K562 (cell line): ENCODE data around the gene SCG5. TPM values are rescaled to one million over a fixed set of nuclear protein-coding genes. Genes with fewer than 3 reads are reported as not detected.

ENCODE experiments used
- ATAC-seq: fragments of 200-7000 bp; cut with Tn5 transposase; 3 replicates; pipeline ENCODE4 v1.9.1; 2020; ENCODE audit warnings: moderate library complexity
- BruUV-seq: library from RNA; stranded (reverse); fragments of 400-500 nt; replicated peaks from 2 replicates; lab custom pipeline; 2021; lab: Mats Ljungman, UMichigan
- CTCF ChIA-PET: fragments of 300-600 bp; formaldehyde crosslinking; extraction: SDS; loops from one replicate; lab custom pipeline; 2021; ENCODE audit warnings: low intra/inter-chr PET ratio; lab: Yijun Ruan, JAX
- POLR2A ChIA-PET: fragments of 300-600, 350-650 bp; sonication (Branson Sonifier 250); formaldehyde crosslinking; extraction: SDS; loops from one replicate; lab custom pipeline; 2021; ENCODE audit warnings: antibody characterized with exemption, inconsistent platforms; lab: Yijun Ruan, JAX
- DNase-seq, 4 experiments: peaks; one replicate each; pipeline versions ENCODE4 v3.0.0 to v3.0.0-alpha.2; 2011 to 2018; ENCODE audit warnings: low spot score in 3 of 4, mixed read lengths in 3 of 4; ENCODE audit errors: extremely low read depth in 1 of 4
- FAIRE-seq: peaks from 2 replicates; lab custom pipeline; 2011; peaks lifted over from hg19 to GRCh38; lab: Jason Lieb, UNC
- H2AFZ ChIP-seq: 2 replicates; pipeline ENCODE4 v1.6.0; 2011; ENCODE audit warnings: low read depth, low read length, control low read depth, inconsistent platforms
- H3K27ac ChIP-seq: fragments of 200-600 bp; 3 replicates; pipeline ENCODE4 v1.8.0; 2011; ENCODE audit warnings: low read depth, mild to moderate bottlenecking, control low read depth, inconsistent platforms, low read length, moderate library complexity, mixed read lengths; ENCODE audit errors: extremely low read depth
- H3K27me3 ChIP-seq, 2 experiments: fragments of 300-600 bp in 1 of 2; 2 replicates in 1 of 2; 3 replicates in 1 of 2; pipeline versions ENCODE4 v1.6.0 to v1.8.0; 2011; ENCODE audit warnings: inconsistent platforms in 2 of 2, low read length in 2 of 2, mild to moderate bottlenecking in 1 of 2, mixed read lengths in 1 of 2, moderate library complexity in 1 of 2; ENCODE audit not compliant: control insufficient read depth in 2 of 2, insufficient read depth in 2 of 2
- H3K36me3 ChIP-seq: fragments of 300-600 bp; 3 replicates; pipeline ENCODE4 v1.8.0; 2011; ENCODE audit warnings: mild to moderate bottlenecking, low read length, inconsistent platforms; ENCODE audit not compliant: control insufficient read depth, insufficient read depth
- H3K4me1 ChIP-seq, 2 experiments: fragments of 200-600 bp in 1 of 2; replicated peaks in 1 of 2; 2 replicates in 1 of 2; 3 replicates in 1 of 2; pipeline versions ENCODE4 v1.5.1 to v1.8.0; 2011; ENCODE audit warnings: inconsistent platforms in 2 of 2, low read length in 2 of 2, mild to moderate bottlenecking in 1 of 2, mixed read lengths in 1 of 2, moderate library complexity in 1 of 2; ENCODE audit not compliant: control insufficient read depth in 2 of 2, insufficient read depth in 2 of 2
- H3K4me2 ChIP-seq: 2 replicates; pipeline ENCODE4 v1.6.1; 2011; ENCODE audit warnings: low read length, control low read depth, inconsistent platforms, mixed read lengths; ENCODE audit not compliant: insufficient read depth
- H3K4me3 ChIP-seq: fragments of 200-600 bp; sonication (generic), shearing (Covaris generic); 2 replicates; pipeline ENCODE4 v1.5.1; 2016; ENCODE audit warnings: control low read depth, inconsistent platforms
- H3K79me2 ChIP-seq: fragments of 200-600 bp; 3 replicates; pipeline ENCODE4 v1.8.0; 2011; ENCODE audit warnings: low read length, inconsistent platforms; ENCODE audit not compliant: control insufficient read depth, insufficient read depth
- H3K9ac ChIP-seq, 2 experiments: 2 replicates each; pipeline versions ENCODE4 v1.6.0 to v1.6.1; 2011; ENCODE audit warnings: low read depth in 2 of 2, low read length in 2 of 2, control low read depth in 1 of 2, inconsistent platforms in 1 of 2, mild to moderate bottlenecking in 1 of 2, mixed read lengths in 1 of 2; ENCODE audit not compliant: insufficient read depth in 1 of 2
- H3K9me1 ChIP-seq: one replicate; pipeline ENCODE4 v1.6.0; 2011; ENCODE audit warnings: inconsistent platforms, mild to moderate bottlenecking, low read length, moderate library complexity; ENCODE audit not compliant: control insufficient read depth, insufficient read depth
- H3K9me3 ChIP-seq: replicated peaks from 2 replicates; pipeline ENCODE4 v1.5.1; 2011; ENCODE audit warnings: low read depth, low read length, inconsistent platforms; ENCODE audit not compliant: control insufficient read depth, insufficient read depth
- H4K20me1 ChIP-seq: replicated peaks from 2 replicates; pipeline ENCODE4 v1.6.1; 2011; ENCODE audit warnings: low read length, inconsistent platforms, mixed read lengths; ENCODE audit not compliant: control insufficient read depth, insufficient read depth
- FOXA1 ChIP-seq: fragments of 450-650 bp; IDR thresholded peaks from 2 replicates; pipeline ENCODE4 v1.6.1; 2016; ENCODE audit warnings: mild to moderate bottlenecking, borderline replicate concordance
- HNRNPH1 ChIP-seq: fragments of 200-400 bp; formaldehyde crosslinking; optimal IDR thresholded peaks from 2 replicates; pipeline ENCODE3; 2017; ENCODE audit warnings: low read depth, mild to moderate bottlenecking, low read length, moderate library complexity
- RBM25 ChIP-seq: fragments of 200-400 bp; formaldehyde crosslinking; IDR thresholded peaks from 2 replicates; pipeline ENCODE4 v1.6.1; 2018; ENCODE audit warnings: low read length, low read depth, moderate library complexity; ENCODE audit not compliant: severe bottlenecking
- RFX7 ChIP-seq: fragments of 250-450 bp; sonication (Bioruptor Pico); IDR thresholded peaks from 2 replicates; pipeline ENCODE4 v1.5.1; 2021; ENCODE audit warnings: mild to moderate bottlenecking
- TCF7 ChIP-seq: sonication (generic); IDR thresholded peaks from 2 replicates; pipeline ENCODE4 v1.6.1; 2016; ENCODE audit warnings: antibody characterized with exemption, borderline replicate concordance
- TRIM24 ChIP-seq, 2 experiments: fragments of 450-650 bp; IDR thresholded peaks; 2 replicates each; pipeline ENCODE4 v1.6.1; 2016
- ZKSCAN3 ChIP-seq: fragments of 250-450 bp; sonication (Bioruptor Pico); IDR thresholded peaks from 2 replicates; pipeline ENCODE4 v1.4.0; 2020
- ZNF3 ChIP-seq: fragments of 250-450 bp; sonication (Bioruptor Pico); IDR thresholded peaks from 2 replicates; pipeline ENCODE4 v1.5.0; 2021; ENCODE audit warnings: mild to moderate bottlenecking, moderate library complexity
- ZNF561 ChIP-seq: fragments of 450-650 bp; formaldehyde crosslinking; conservative IDR thresholded peaks from 2 replicates; pipeline ENCODE4 v1.4.0; 2020; ENCODE audit warnings: mild to moderate bottlenecking, moderate library complexity
- WGBS: fragments of 100-300 bp; shearing (Covaris generic); methylation state at CpG from one replicate; pipeline ENCODE4 v1.1.6; 2016; ENCODE audit warnings: low coverage, mixed read lengths; ENCODE audit not compliant: insufficient coverage; ENCODE audit errors: missing lambda C conversion rate; 5-methylcytosine and 5-hydroxymethylcytosine counted together
- in situ Hi-C: fragments of 300-500 bp; cut with MboI; formaldehyde crosslinking; loops from 4 replicates; pipeline ENCODE4 v1.15.0; 2018; ENCODE audit warnings: inconsistent platforms, mixed read lengths
- intact Hi-C: fragments of 100-400 bp; cut with micrococcal nuclease; formaldehyde crosslinking; loops from 2 replicates; pipeline ENCODE4 v1.14.2; 2022
- polyA plus RNA-seq, 8 experiments: library from polyadenylated mRNA; depleted of rRNA in 4 of 8; stranded (reverse) in 5 of 8; unstranded in 3 of 8; fragments of >200 nt; fragmentation: Nextera tagmentation in 2 of 8; fragmentation: Illumina TruSeq in 1 of 8; extraction: Ambion mirVana in 2 of 8; extraction: Trizol in 1 of 8; gene quantifications; 2 replicates each; pipeline versions ENCODE4 v1.2.1 to v1.2.3, GENCODE V29; 2011 to 2014; ENCODE audit warnings: inconsistent platforms in 1 of 8, missing spikeins in 1 of 8
- total RNA-seq, 7 experiments: library from RNA; depleted of rRNA in 6 of 7; stranded (reverse); fragments of >200 nt in 6 of 7; fragmentation: Illumina TruSeq in 2 of 7; extraction: Trizol in 2 of 7; gene quantifications; 2 replicates each; pipeline versions ENCODE4 v1.2.1 to v1.2.3, GENCODE V29; 2011 to 2021; ENCODE audit warnings: low replicate concordance in 1 of 7
- TF ChIP-seq, protein P1 (sequence below), 2 experiments: fragments of 450-650 bp; IDR thresholded peaks; 2 replicates each; pipeline ENCODE4 v1.6.1; 2016; ENCODE audit warnings: mild to moderate bottlenecking in 2 of 2, borderline replicate concordance in 1 of 2, low read depth in 1 of 2, moderate library complexity in 1 of 2

The SCG5 gene
- total and polyA plus RNA-seq, 9 of the 15 experiments (the other 6 are each of a cell fraction or from before 2014, with no cell fraction given) = 0.06 to 0.76 (median 0.28) TPM; not detected in 2

DNA sequence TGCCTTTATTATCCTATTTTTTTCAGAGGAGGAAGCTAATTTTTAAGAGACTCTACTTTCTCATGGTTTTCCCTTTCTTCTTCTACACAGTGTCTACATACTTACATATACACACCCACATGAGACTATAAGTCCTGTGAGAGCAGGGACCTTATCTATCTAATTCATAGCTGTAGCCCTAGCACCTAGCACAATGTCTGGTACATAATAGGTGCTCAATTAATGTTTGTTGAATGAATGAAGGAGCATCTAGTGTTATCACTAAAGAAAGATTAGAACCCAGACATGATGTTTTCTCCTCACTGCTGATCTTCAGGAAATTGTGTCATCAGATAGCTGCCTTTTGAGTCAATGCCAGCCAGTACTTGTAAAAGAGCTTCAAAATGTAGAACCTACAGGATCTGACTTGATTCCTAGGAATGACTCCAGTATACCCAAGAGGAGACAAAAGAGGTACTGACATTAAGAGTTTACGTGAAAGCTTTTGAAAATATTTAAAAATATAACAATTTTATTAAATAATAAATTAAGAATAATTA, 2.5 kb downstream of the SCG5 start:
- ChIA-PET CTCF (interaction anchor here (0.6 kb wide), 1 partner anchor 351 kb away, joined by 3 read pairs; no protein-coding TSS in a partner anchor), POLR2A (no interaction called here)
- Histone ChIP-seq H2AFZ (no peak overlapping the region), H4K20me1 (peaks cover 12% of the 10 kb centered on the region), H3K4me2 (no peak overlapping the region), H3K9me3 (no peaks in the 10 kb centered on the region), H3K9me1 (no peaks in the 10 kb centered on the region), H3K9ac (no peak overlapping the region), H3K4me1 (peaks cover 5 to 9% of the 10 kb centered on the region in 2 experiments; a peak in 4 of 5 replicates), H3K79me2 (no peaks in the 10 kb centered on the region), H3K4me3 (no peak overlapping the region), H3K36me3 (peaks cover 13% of the 10 kb centered on the region; the same call in 2 of the 3 replicates), H3K27me3 (no peaks in the 10 kb centered on the region), H3K27ac (no peak overlapping the region)
- in situ Hi-C loops = no loop called here
- intact Hi-C loops = no loop called here
- DNase-seq = no peak
- TF ChIP-seq TRIM24 (IDR thresholded peaks at IDR 0.05) (no peak), ZNF3 (CRISPR knock-in tag) (peak; percentile 65; the same call in 1 of the 2 replicates), ZKSCAN3 (no peak), FOXA1 (no peak), ZNF561 (CRISPR knock-in tag) (no peak), RBM25 (peak; percentile 42), TCF7 (no peak), RFX7 (CRISPR knock-in tag) (no peak), HNRNPH1 (no peak)
- TF ChIP-seq, protein P1, sequence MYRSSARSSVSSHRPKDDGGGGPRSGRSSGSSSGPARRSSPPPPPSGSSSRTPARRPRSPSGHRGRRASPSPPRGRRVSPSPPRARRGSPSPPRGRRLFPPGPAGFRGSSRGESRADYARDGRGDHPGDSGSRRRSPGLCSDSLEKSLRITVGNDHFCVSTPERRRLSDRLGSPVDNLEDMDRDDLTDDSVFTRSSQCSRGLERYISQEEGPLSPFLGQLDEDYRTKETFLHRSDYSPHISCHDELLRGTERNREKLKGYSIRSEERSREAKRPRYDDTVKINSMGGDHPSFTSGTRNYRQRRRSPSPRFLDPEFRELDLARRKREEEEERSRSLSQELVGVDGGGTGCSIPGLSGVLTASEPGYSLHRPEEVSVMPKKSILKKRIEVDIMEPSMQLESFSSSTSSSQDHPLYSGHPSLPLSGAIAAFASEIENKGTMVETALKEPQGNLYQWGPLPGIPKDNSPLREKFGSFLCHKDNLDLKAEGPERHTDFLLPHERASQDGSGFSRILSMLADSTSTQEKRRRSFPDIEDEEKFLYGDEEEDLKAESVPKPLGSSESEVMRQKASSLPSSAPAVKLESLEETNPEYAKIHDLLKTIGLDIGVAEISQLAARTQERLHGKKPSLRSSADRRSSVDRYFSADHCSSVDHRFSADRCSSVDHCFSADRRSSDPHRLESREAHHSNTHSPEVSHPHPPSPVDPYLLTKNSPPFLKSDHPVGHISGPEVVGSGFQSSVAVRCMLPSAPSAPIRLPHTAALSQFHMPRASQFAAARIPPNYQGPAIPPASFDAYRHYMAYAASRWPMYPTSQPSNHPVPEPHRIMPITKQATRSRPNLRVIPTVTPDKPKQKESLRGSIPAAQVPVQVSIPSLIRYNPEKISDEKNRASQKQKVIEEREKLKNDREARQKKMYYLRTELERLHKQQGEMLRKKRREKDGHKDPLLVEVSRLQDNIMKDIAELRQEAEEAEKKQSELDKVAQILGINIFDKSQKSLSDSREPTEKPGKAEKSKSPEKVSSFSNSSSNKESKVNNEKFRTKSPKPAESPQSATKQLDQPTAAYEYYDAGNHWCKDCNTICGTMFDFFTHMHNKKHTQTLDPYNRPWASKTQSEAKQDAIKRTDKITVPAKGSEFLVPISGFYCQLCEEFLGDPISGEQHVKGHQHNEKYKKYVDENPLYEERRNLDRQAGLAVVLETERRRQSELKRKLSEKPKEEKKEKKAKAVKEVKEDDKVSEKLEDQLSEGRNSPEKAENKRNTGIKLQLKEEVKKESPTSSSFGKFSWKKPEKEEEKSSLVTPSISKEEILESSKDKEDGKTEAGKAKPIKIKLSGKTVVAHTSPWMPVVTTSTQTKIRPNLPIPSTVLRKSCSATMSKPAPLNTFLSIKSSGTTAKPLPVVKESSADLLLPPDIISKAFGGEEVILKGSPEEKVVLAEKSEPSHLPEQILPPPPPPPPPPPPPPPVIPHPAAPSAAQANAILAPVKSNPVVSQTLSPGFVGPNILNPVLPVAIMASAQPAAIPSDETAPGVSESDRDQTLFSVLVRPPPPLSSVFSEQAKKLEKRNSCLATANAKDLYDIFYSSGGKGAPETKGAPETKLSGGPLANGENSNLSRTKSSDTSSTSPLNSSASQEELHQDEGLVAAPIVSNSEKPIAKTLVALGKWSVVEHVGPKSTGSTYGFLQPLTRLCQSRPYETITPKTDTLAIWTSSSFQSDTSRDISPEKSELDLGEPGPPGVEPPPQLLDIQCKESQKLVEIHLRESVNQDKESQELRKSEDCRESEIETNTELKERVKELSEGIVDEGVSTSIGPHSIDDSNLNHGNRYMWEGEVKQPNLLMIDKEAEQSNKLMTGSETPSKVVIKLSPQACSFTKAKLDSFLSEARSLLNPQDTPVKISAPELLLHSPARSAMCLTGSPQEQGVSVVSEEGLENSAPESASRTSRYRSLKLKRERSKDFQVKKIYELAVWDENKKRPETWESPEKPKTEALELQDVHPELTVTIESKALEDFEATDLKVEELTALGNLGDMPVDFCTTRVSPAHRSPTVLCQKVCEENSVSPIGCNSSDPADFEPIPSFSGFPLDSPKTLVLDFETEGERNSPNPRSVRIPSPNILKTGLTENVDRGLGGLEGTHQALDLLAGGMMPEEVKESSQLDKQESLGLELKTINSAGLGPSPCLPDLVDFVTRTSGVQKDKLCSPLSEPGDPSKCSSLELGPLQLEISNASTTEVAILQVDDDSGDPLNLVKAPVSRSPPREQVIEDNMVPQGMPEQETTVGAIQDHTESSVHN (IDR thresholded peaks at IDR 0.05; ENCODE audit: borderline replicate concordance in 1 of 2, low read depth in 1 of 2) = no peak
- WGBS = 50% methylated on average over 1 of the region's 1 CpG
- FAIRE-seq = no peak
- no TSS peak for BruUV-seq
- no peak for ATAC-seq
